B cell (primary cell): ENCODE data around the gene ACOX2. TPM values are rescaled to one million over a fixed set of nuclear protein-coding genes. Genes with fewer than 3 reads are reported as not detected.
A peak's percentile ranks its signal among the peaks of the same experiment; 100 is the strongest.

Experiments
- ATAC-seq: fragments of 200-7000 bp; cut with Tn5 transposase; one replicate; pipeline ENCODE4 v1.10.0; 2021; ENCODE audit warnings: low read depth, mild to moderate bottlenecking, moderate number of reproducible peaks, moderate library complexity
- CTCF ChIA-PET: fragments of 350-600 bp; sonication (Branson Sonifier 250); formaldehyde crosslinking; loops from one replicate; lab custom pipeline; 2021; ENCODE audit warnings: antibody characterized with exemption, inconsistent platforms; lab: Charles Lee
- POLR2A ChIA-PET: fragments of 350-600 bp; sonication (Branson Sonifier 250); formaldehyde crosslinking; loops from one replicate; lab custom pipeline; 2021; ENCODE audit warnings: antibody characterized with exemption; lab: Charles Lee
- DNase-seq: peaks from one replicate; pipeline ENCODE4 v3.0.0; 2013
- H2AFZ ChIP-seq: 2 replicates; pipeline ENCODE4 v1.6.1; 2012; ENCODE audit warnings: mild to moderate bottlenecking, low read depth, low read length; ENCODE audit not compliant: insufficient read depth, poor library complexity, severe bottlenecking
- H3K27ac ChIP-seq, 2 donors: 1 replicate in 1 of 2; 2 replicates in 1 of 2; pipeline ENCODE4 v1.5.1; 2012 to 2013; ENCODE audit warnings: low read length in 2 of 2, mild to moderate bottlenecking in 2 of 2, moderate library complexity in 1 of 2
- H3K27me3 ChIP-seq, 4 experiments: fragments of 200-600 bp in 1 of 4; sonication (generic) in 1 of 4; replicated peaks in 1 of 4; 1 replicate in 2 of 4; 2 replicates in 2 of 4; pipeline versions ENCODE4 v1.6.1 to v1.7.0; 2013 to 2016; ENCODE audit warnings: low read length in 3 of 4, mild to moderate bottlenecking in 2 of 4, mixed read lengths in 1 of 4, moderate library complexity in 1 of 4; ENCODE audit not compliant: insufficient read depth in 4 of 4, control insufficient read depth in 3 of 4; ENCODE audit errors: control extremely low read depth in 1 of 4
- H3K36me3 ChIP-seq, 2 experiments: replicated peaks in 1 of 2; 1 replicate in 1 of 2; 2 replicates in 1 of 2; pipeline versions ENCODE4 v1.6.1 to v1.7.1; 2013; ENCODE audit warnings: low read length in 1 of 2; ENCODE audit not compliant: insufficient read depth in 2 of 2, control insufficient read depth in 1 of 2; ENCODE audit errors: control extremely low read depth in 1 of 2, extremely low read depth in 1 of 2
- H3K4me1 ChIP-seq, 2 donors: fragments of 200-600 bp in 1 of 2; sonication (generic) in 1 of 2; 1 replicate in 1 of 2; 2 replicates in 1 of 2; pipeline versions ENCODE4 v1.5.1 to v1.6.1; 2013 to 2017; ENCODE audit warnings: low read length in 2 of 2; ENCODE audit not compliant: control insufficient read depth in 2 of 2, insufficient read depth in 2 of 2
- H3K4me2 ChIP-seq: replicated peaks from 2 replicates; pipeline ENCODE3; 2012; ENCODE audit warnings: mild to moderate bottlenecking, low read depth, low read length; ENCODE audit not compliant: poor library complexity, severe bottlenecking
- H3K4me3 ChIP-seq, 5 experiments: fragments of 200-600 bp in 1 of 5; sonication (generic) in 1 of 5; 1 replicate in 3 of 5; 2 replicates in 2 of 5; pipeline versions ENCODE4 v1.5.1 to v1.7.0; 2011 to 2016; ENCODE audit warnings: low read length in 4 of 5, mild to moderate bottlenecking in 4 of 5, low read depth in 2 of 5, control low read depth in 1 of 5, moderate library complexity in 1 of 5; ENCODE audit not compliant: insufficient read depth in 1 of 5; ENCODE audit errors: control extremely low read depth in 1 of 5, extremely low read depth in 1 of 5
- H3K79me2 ChIP-seq: fragments of 200-600 bp; sonication (generic); one replicate; pipeline ENCODE4 v1.6.0; 2016; ENCODE audit warnings: low read length; ENCODE audit not compliant: control insufficient read depth, insufficient read depth
- H3K9ac ChIP-seq: fragments of 200-600 bp; sonication (generic); 2 replicates; pipeline ENCODE4 v1.6.1; 2017; ENCODE audit warnings: mild to moderate bottlenecking, low read length, moderate library complexity
- H3K9me3 ChIP-seq, 3 donors: one replicate each; pipeline versions ENCODE4 v1.6.1 to v1.7.1; 2013; ENCODE audit warnings: low read length in 2 of 3; ENCODE audit not compliant: control insufficient read depth in 2 of 3, insufficient read depth in 1 of 3; ENCODE audit errors: control extremely low read depth in 1 of 3
- H4K20me1 ChIP-seq: 2 replicates; pipeline ENCODE4 v1.6.0; 2012; ENCODE audit warnings: mild to moderate bottlenecking, low read length; ENCODE audit not compliant: insufficient read depth, control insufficient read depth, poor library complexity, severe bottlenecking
- H3K27ac Mint-ChIP-seq: one replicate; pipeline ENCODE4 v1.8.0; 2021; ENCODE audit warnings: mixed read lengths
- H3K27me3 Mint-ChIP-seq: one replicate; pipeline ENCODE4 v1.8.0; 2021; ENCODE audit warnings: mixed read lengths
- H3K4me1 Mint-ChIP-seq: one replicate; pipeline ENCODE4 v1.8.0; 2021; ENCODE audit warnings: mixed read lengths
- H3K4me3 Mint-ChIP-seq: one replicate; pipeline ENCODE4 v1.8.0; 2021; ENCODE audit warnings: mixed read lengths
- H3K9me3 Mint-ChIP-seq: one replicate; pipeline ENCODE4 v1.8.0; 2022; ENCODE audit warnings: mixed read lengths; ENCODE audit not compliant: insufficient read depth
- EZH2 ChIP-seq: IDR thresholded peaks from 2 replicates; pipeline ENCODE4 v1.6.1; 2012; ENCODE audit warnings: borderline replicate concordance, low read depth, mild to moderate bottlenecking, moderate library complexity, low read length; ENCODE audit not compliant: insufficient read depth, poor library complexity, severe bottlenecking
- WGBS: methylation state at CpG from one replicate; pipeline ENCODE4 v1.1.5; 2013; ENCODE audit warnings: missing lambda C conversion rate; ENCODE audit not compliant: insufficient coverage; 5-methylcytosine and 5-hydroxymethylcytosine counted together
- intact Hi-C: fragments of 100-400 bp; cut with micrococcal nuclease; formaldehyde crosslinking; loops from one replicate; pipeline ENCODE4 v1.10.0; 2022
- polyA plus RNA-seq: library from polyadenylated mRNA; depleted of rRNA; stranded (reverse); fragments of >200 nt; gene quantifications from 2 replicates; pipeline ENCODE4 v1.2.3, GENCODE V29; 2012
- total RNA-seq, 2 donors: library from RNA; stranded (reverse); fragments of 120-200 nt in 1 of 2; gene quantifications; 1 replicate in 1 of 2; 2 replicates in 1 of 2; pipeline versions ENCODE4 v1.2.3 to v1.2.4, GENCODE V29; 2013 to 2022
- TF ChIP-seq, protein P1 (sequence below): fragments of 200-600 bp; IDR thresholded peaks from one replicate; pipeline ENCODE4 v1.8.0; 2022; ENCODE audit warnings: antibody characterized with exemption, mild to moderate bottlenecking

The ACOX2 gene
- total and polyA plus RNA-seq, 2 donors (not counting 1 experiment from before 2014, with no cell fraction given) = not detected

DNA sequence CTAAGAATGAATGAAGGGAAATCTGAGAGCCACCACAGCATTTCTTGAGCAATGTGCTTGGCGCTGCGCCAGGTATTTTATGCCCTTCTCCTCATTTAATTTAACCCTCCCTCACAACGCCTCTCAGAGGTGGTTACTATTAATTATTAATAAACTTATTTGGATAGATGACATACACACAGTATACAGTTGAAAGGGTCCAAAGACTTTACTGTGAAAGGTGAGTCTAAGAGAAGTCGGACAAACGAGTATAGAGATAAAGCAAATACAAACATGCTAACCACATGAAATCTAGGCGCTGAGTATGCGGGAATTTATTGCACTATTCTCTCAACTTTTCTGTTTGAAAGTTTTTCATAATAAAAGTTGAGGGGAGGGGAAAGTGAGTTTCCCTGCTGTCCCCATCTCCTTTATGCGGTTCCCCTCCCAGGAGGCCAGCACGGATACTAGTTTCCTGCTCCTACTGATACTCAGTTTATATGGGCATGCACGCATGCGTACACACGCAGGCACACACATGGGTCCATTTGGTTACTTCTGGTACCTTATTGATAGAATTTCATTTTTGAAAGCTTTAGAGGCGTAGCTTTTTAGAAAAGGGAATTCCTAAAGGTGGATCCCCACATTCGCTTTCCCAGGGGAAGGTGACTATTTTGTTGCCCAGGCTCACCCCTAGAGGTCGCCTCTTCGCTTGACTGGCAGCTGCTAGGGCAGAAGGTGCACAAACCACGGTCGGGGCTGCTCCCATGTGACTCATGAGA, 73.6 kb downstream of the ACOX2 start:
- H3K9me3 Mint-ChIP-seq = no peaks in the 10 kb centered on the region
- peak overlapping the region; percentile 52 for H2AFZ ChIP-seq
- ATAC-seq (peak; percentile 90), DNase-seq (peak; percentile 67)
- peak overlapping the region; percentile 54 for H3K4me3 Mint-ChIP-seq
- H3K27me3 Mint-ChIP-seq = no peaks in the 10 kb centered on the region
- H3K4me2 ChIP-seq = peak overlapping the region; percentile 50
- H3K9me3 ChIP-seq = peaks cover 0 to 4% (median 0%) of the 10 kb centered on the region in 3 donors
- no peaks in the 10 kb centered on the region for H3K27me3 ChIP-seq
- H3K4me1 Mint-ChIP-seq = peaks cover 7% of the 10 kb centered on the region
- H3K9ac ChIP-seq = no peak overlapping the region
- no peak overlapping the region for H3K27ac ChIP-seq
- H3K36me3 ChIP-seq = no peaks in the 10 kb centered on the region
- TF ChIP-seq EZH2 = no peak
- TF ChIP-seq, protein P1, sequence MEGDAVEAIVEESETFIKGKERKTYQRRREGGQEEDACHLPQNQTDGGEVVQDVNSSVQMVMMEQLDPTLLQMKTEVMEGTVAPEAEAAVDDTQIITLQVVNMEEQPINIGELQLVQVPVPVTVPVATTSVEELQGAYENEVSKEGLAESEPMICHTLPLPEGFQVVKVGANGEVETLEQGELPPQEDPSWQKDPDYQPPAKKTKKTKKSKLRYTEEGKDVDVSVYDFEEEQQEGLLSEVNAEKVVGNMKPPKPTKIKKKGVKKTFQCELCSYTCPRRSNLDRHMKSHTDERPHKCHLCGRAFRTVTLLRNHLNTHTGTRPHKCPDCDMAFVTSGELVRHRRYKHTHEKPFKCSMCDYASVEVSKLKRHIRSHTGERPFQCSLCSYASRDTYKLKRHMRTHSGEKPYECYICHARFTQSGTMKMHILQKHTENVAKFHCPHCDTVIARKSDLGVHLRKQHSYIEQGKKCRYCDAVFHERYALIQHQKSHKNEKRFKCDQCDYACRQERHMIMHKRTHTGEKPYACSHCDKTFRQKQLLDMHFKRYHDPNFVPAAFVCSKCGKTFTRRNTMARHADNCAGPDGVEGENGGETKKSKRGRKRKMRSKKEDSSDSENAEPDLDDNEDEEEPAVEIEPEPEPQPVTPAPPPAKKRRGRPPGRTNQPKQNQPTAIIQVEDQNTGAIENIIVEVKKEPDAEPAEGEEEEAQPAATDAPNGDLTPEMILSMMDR = peak; percentile 76
- no peak overlapping the region for H3K27ac Mint-ChIP-seq
- no peaks in the 10 kb centered on the region for H4K20me1 ChIP-seq
- intact Hi-C loops = loop anchor here (1.0 kb wide), 2 partner anchors 28 to 69 kb away; no protein-coding TSS in a partner anchor
- ChIA-PET POLR2A (no interaction called here), CTCF (interaction anchor here (0.6 to 1.8 kb wide), 16 partner anchors 9 to 962 kb away, joined by 3 to 8 read pairs (median 4); partner anchors contain the start of genes ACOX2 and KCTD6)
- peak overlapping the region in 2 of 5 experiments; percentile 3 to 35 for H3K4me3 ChIP-seq
- no peaks in the 10 kb centered on the region for H3K79me2 ChIP-seq
- peaks cover 7 to 9% of the 10 kb centered on the region in 2 donors for H3K4me1 ChIP-seq
- WGBS = 0% methylated on average over 7 of the region's 18 CpGs

DNA sequence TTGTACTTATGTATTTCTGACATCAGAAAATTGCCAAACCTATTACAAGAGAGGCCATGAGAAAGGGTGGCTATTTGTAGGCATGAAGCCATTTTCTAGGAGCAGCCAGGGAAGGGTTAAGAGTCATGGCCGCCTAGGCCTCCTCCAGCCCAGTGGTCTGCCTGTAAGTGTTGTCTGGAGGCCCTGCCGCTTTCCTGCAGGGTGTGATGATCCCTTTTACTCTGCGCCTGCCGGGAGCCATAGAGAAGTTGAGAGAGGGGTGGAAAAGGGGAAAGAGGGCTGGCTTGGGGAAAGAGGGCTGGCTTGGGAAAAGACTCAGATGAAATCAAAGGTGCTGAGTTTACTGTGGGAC, 74.2 kb downstream of the ACOX2 start:
- peaks cover 7 to 9% of the 10 kb centered on the region in 2 donors for H3K4me1 ChIP-seq
- no peaks in the 10 kb centered on the region for H3K36me3 ChIP-seq
- H3K27me3 ChIP-seq = no peaks in the 10 kb centered on the region
- H3K4me3 ChIP-seq = no peak overlapping the region
- no peak overlapping the region for H3K4me2 ChIP-seq
- ATAC-seq (no peak), DNase-seq (no peak)
- TF ChIP-seq, protein P1 = no peak
- TF ChIP-seq EZH2 = no peak
- POLR2A ChIA-PET = no interaction called here
- intact Hi-C loops = loop anchor here (1.0 kb wide), 2 partner anchors 28 to 69 kb away; no protein-coding TSS in a partner anchor
- Mint-ChIP-seq H3K4me1 (peaks cover 7% of the 10 kb centered on the region), H3K9me3 (no peaks in the 10 kb centered on the region), H3K4me3 (no peak overlapping the region), H3K27me3 (no peaks in the 10 kb centered on the region), H3K27ac (no peak overlapping the region)
- H3K79me2 ChIP-seq = no peaks in the 10 kb centered on the region
- H3K9me3 ChIP-seq = peaks cover 0 to 9% (median 0%) of the 10 kb centered on the region in 3 donors
- H3K27ac ChIP-seq = no peak overlapping the region
- H3K9ac ChIP-seq = no peak overlapping the region
- H4K20me1 ChIP-seq = no peaks in the 10 kb centered on the region
- H2AFZ ChIP-seq = no peak overlapping the region
- 93% methylated on average over 4 of the region's 4 CpGs for WGBS
- CTCF ChIA-PET = no interaction called here
